ENCODE measurements around the gene GMPPA.

The GMPPA gene

GRCh38 chr2:219540784-219541504, 42.3 kb downstream of the GMPPA start:
- no peak for DNase-seq (ENCODE audit: low read depth)

- no peak for DNase-seq (ENCODE audit: low read depth)
Measured at GRCh38 chr2:219541611-219542180, 43.0 kb downstream of the GMPPA start.

- no peak for DNase-seq (ENCODE audit: low read depth)
Measured at GRCh38 chr2:219542931-219543595, 44.4 kb downstream of the GMPPA start.

- DNase-seq (ENCODE audit: low read depth) = peak; percentile 96
Measured at GRCh38 chr2:219543596-219544358, 45.1 kb downstream of the GMPPA start, which contains the start of the genes CHPF and TMEM198. Gene CHPF, minus strand, starts transcription at chr2:219543809. Its CDS starts 271 bp downstream, at chr2:219543538. Gene TMEM198, plus strand, starts transcription at chr2:219544028. Its CDS starts 700 bp downstream, at chr2:219544728.

- no peak for DNase-seq (ENCODE audit: low read depth)
Measured at GRCh38 chr2:219544567-219544966, 45.9 kb downstream of the GMPPA start.

GRCh38 chr2:219545295-219545942, 46.7 kb downstream of the GMPPA start:
- DNase-seq (ENCODE audit: low read depth) = no peak

- no peak for DNase-seq (ENCODE audit: low read depth)
Measured at GRCh38 chr2:219545943-219546352, 47.3 kb downstream of the GMPPA start.

- DNase-seq (ENCODE audit: low read depth) = no peak
Measured at GRCh38 chr2:219547621-219548020, 48.9 kb downstream of the GMPPA start.

GRCh38 chr2:219548990-219549389, 50.3 kb downstream of the GMPPA start:
- no peak for DNase-seq (ENCODE audit: low read depth)

GRCh38 chr2:219549619-219550018, 50.9 kb downstream of the GMPPA start:
- no peak for DNase-seq (ENCODE audit: low read depth)

- DNase-seq (ENCODE audit: low read depth) = no peak
Measured at GRCh38 chr2:219551441-219552381, 53.0 kb downstream of the GMPPA start.

GRCh38 chr2:219552382-219553167, 53.9 kb downstream of the GMPPA start:
- DNase-seq (ENCODE audit: low read depth) = peak; percentile 48

- DNase-seq (ENCODE audit: low read depth) = no peak
Measured at GRCh38 chr2:219553168-219553417, 54.4 kb downstream of the GMPPA start.

- DNase-seq (ENCODE audit: low read depth) = no peak
Measured at GRCh38 chr2:219553463-219553963, 54.8 kb downstream of the GMPPA start.

- no peak for DNase-seq (ENCODE audit: low read depth)
Measured at GRCh38 chr2:219554350-219554749, 55.7 kb downstream of the GMPPA start.

- no peak for DNase-seq (ENCODE audit: low read depth)
Measured at GRCh38 chr2:219555956-219556355, 57.3 kb downstream of the GMPPA start.

GRCh38 chr2:219556413-219556812, 57.7 kb downstream of the GMPPA start:
- no peak for DNase-seq (ENCODE audit: low read depth)
